ENCODE results near the gene GRAP2.
"Not testable (repeated sequence)": the region's sequence is repeated elsewhere in the genome, so short reads cannot be mapped to it uniquely, and the experiment has no call there.

GRCh38 chr22:39904024-39904423, 3.1 kb downstream of the GRAP2 start:
- not testable (repeated sequence) for TF ChIP-seq CTCF (IDR thresholded peaks at IDR 0.05); POLR2AphosphoS5 (IDR thresholded peaks at IDR 0.05; ENCODE audit: insufficient read depth in 1 of 2, low read depth in 1 of 2); POLR2A (IDR thresholded peaks at IDR 0.05)

Data from vagina (tissue), 2 donors.